ENCODE results near the gene CHN2. TPM values are rescaled to one million over a fixed set of nuclear protein-coding genes. Genes with fewer than 3 reads are reported as not detected.

CHN2 gene
- total RNA-seq, 2 experiments from 2014 or later, result 2.1 to 3.5 TPM

GRCh38 chr7:29275018-29275318 is 80.4 kb downstream of the CHN2 start:
- DNase-seq (no peak), ATAC-seq (ENCODE audit: poor library complexity) (no peak)
- Histone ChIP-seq H3K9me3 (ENCODE audit: control insufficient read depth in 1 of 2, insufficient read depth in 1 of 2, low read length in 2 of 2) (no peaks in the 10 kb centered on the region), H3K4me1 (ENCODE audit: insufficient read depth, low read length) (peaks cover 4% of the 10 kb centered on the region), H3K36me3 (ENCODE audit: insufficient read depth, low read length) (no peaks in the 10 kb centered on the region), H3K27ac (ENCODE audit: low read depth in 1 of 2, low read length in 2 of 2) (no peak overlapping the region), H3K4me3 (ENCODE audit: low read length) (no peak overlapping the region), H3K27me3 (ENCODE audit: control insufficient read depth in 1 of 2, insufficient read depth in 2 of 2, low read length in 2 of 2) (no peaks in the 10 kb centered on the region)
- H3K9me3 Mint-ChIP-seq, result no peaks in the 10 kb centered on the region
- no peaks in the 10 kb centered on the region for H3K27me3 Mint-ChIP-seq
- peaks cover 11% of the 10 kb centered on the region for H3K4me1 Mint-ChIP-seq (ENCODE audit: low read depth)
- TF ChIP-seq, protein P1, sequence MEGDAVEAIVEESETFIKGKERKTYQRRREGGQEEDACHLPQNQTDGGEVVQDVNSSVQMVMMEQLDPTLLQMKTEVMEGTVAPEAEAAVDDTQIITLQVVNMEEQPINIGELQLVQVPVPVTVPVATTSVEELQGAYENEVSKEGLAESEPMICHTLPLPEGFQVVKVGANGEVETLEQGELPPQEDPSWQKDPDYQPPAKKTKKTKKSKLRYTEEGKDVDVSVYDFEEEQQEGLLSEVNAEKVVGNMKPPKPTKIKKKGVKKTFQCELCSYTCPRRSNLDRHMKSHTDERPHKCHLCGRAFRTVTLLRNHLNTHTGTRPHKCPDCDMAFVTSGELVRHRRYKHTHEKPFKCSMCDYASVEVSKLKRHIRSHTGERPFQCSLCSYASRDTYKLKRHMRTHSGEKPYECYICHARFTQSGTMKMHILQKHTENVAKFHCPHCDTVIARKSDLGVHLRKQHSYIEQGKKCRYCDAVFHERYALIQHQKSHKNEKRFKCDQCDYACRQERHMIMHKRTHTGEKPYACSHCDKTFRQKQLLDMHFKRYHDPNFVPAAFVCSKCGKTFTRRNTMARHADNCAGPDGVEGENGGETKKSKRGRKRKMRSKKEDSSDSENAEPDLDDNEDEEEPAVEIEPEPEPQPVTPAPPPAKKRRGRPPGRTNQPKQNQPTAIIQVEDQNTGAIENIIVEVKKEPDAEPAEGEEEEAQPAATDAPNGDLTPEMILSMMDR (IDR thresholded peaks at IDR 0.05), result no peak
- no peak overlapping the region for H3K27ac Mint-ChIP-seq
- no peaks in the 10 kb centered on the region for H3K36me3 Mint-ChIP-seq (ENCODE audit: low read depth)
- CTCF ChIA-PET, result no interaction called here
- intact Hi-C loops (cut with DNase I, micrococcal nuclease), result no loop called here
- H3K4me3 Mint-ChIP-seq, result no peak overlapping the region
- POLR2A ChIA-PET, result no interaction called here

- H3K27me3 ChIP-seq (ENCODE audit: control insufficient read depth in 1 of 2, insufficient read depth in 2 of 2, low read length in 2 of 2), result no peaks in the 10 kb centered on the region
- POLR2A ChIA-PET, result no interaction called here
These were observed 80.9 kb downstream of the CHN2 start for GRCh38 chr7:29275493-29275892.

DNA sequence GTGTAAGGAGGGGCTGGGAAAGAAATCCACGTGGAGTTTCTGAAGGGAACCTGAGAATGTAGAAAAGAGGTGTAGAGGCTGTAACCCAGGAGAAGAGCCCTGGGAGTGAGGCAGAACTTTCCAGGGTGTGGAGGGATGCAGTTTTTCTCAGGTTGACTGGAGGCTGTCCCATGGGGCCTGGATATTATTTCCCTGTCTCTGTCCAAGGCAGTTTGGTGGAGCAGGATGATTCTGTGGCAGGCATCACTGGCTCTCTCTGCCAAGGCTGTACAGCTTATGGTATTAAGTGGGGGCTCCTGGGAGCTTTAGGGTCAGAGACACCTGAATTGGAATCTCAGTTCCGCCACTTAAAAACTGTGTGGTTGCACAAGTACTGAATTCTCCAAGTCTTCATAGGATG is 81.6 kb downstream of the CHN2 start:
- no peaks in the 10 kb centered on the region for H3K9me3 Mint-ChIP-seq
- intact Hi-C loops (cut with DNase I, micrococcal nuclease), result no loop called here
- H3K4me1 ChIP-seq (ENCODE audit: insufficient read depth, low read length), result peaks cover 3% of the 10 kb centered on the region
- H3K4me3 Mint-ChIP-seq, result no peak overlapping the region
- ATAC-seq (ENCODE audit: poor library complexity), result no peak
- no peaks in the 10 kb centered on the region for H3K36me3 ChIP-seq (ENCODE audit: insufficient read depth, low read length)
- H3K27ac ChIP-seq (ENCODE audit: low read depth in 1 of 2, low read length in 2 of 2), result no peak overlapping the region
- H3K9me3 ChIP-seq (ENCODE audit: control insufficient read depth in 1 of 2, insufficient read depth in 1 of 2, low read length in 2 of 2), result no peaks in the 10 kb centered on the region
- no peaks in the 10 kb centered on the region for H3K36me3 Mint-ChIP-seq (ENCODE audit: low read depth)
- H3K4me3 ChIP-seq (ENCODE audit: low read length), result no peak overlapping the region
- peaks cover 6% of the 10 kb centered on the region for H3K4me1 Mint-ChIP-seq (ENCODE audit: low read depth)
- H3K27me3 ChIP-seq (ENCODE audit: control insufficient read depth in 1 of 2, insufficient read depth in 2 of 2, low read length in 2 of 2), result no peaks in the 10 kb centered on the region
- ChIA-PET POLR2A (no interaction called here), CTCF (no interaction called here)
- H3K27ac Mint-ChIP-seq, result no peak overlapping the region
- H3K27me3 Mint-ChIP-seq, result no peaks in the 10 kb centered on the region
- TF ChIP-seq, protein P1 (IDR thresholded peaks at IDR 0.05), result no peak
- no peak for DNase-seq

More at GRCh38 chr7:29275493-29275892, 80.9 kb downstream of the CHN2 start:
- Mint-ChIP-seq H3K27me3 (no peaks in the 10 kb centered on the region), H3K4me3 (no peak overlapping the region), H3K9me3 (no peaks in the 10 kb centered on the region), H3K4me1 (ENCODE audit: low read depth) (peaks cover 11% of the 10 kb centered on the region), H3K27ac (no peak overlapping the region), H3K36me3 (ENCODE audit: low read depth) (no peaks in the 10 kb centered on the region)
- no peak for ATAC-seq (ENCODE audit: poor library complexity)
- DNase-seq, result no peak
- Histone ChIP-seq H3K9me3 (ENCODE audit: control insufficient read depth in 1 of 2, insufficient read depth in 1 of 2, low read length in 2 of 2) (no peaks in the 10 kb centered on the region), H3K4me3 (ENCODE audit: low read length) (no peak overlapping the region), H3K4me1 (ENCODE audit: insufficient read depth, low read length) (peaks cover 4% of the 10 kb centered on the region), H3K27ac (ENCODE audit: low read depth in 1 of 2, low read length in 2 of 2) (no peak overlapping the region), H3K36me3 (ENCODE audit: insufficient read depth, low read length) (no peaks in the 10 kb centered on the region)
- intact Hi-C loops (cut with DNase I, micrococcal nuclease), result no loop called here
- TF ChIP-seq, protein P1 (IDR thresholded peaks at IDR 0.05), result no peak
- CTCF ChIA-PET, result no interaction called here

Measured in CD4-positive, alpha-beta T cell (primary cell).